ENCODE measurements around the gene DAAM1. TPM values are rescaled to one million over a fixed set of nuclear protein-coding genes. Genes with fewer than 3 reads are reported as not detected.

DAAM1 gene
- total and polyA plus RNA-seq, 12 donors: 22.8 to 102 (median 75.2) TPM

DNA sequence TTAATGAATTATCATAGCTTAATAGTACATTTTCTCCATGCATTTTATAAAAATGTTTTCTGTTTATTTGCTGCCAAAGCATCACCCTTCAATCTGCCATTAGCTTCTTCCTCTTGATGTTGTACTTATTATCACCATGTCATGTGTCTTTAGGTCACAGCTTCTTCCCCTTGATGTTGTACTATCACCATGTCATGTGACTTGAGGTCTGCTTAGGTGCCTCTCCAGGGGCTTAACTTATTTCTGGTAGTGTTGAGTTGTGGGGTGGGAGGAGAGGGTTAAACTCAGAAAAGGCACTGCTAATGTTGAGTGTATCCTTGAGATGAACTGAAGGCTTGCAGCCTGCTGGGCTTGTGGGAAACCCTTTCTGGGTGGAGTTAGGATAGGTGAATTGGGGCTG is 87.8 kb downstream of the DAAM1 start:
- peaks cover 0 to 5% (median 0%) of the 10 kb centered on the region in 9 donors for H3K36me3 ChIP-seq
- peaks cover 2 to 64% (median 42%) of the 10 kb centered on the region in 9 donors for H3K4me1 ChIP-seq
- ATAC-seq: no peak
- H3K4me3 ChIP-seq: no peak overlapping the region
- H3K27ac ChIP-seq: peak overlapping the region in 6 of 10 donors; percentile 4 to 71 (median 52)
- no peak for DNase-seq
- no peaks in the 10 kb centered on the region for H3K9me3 ChIP-seq
- TF ChIP-seq CTCF (IDR thresholded peaks at IDR 0.05): no peak
- no peaks in the 10 kb centered on the region for H3K27me3 ChIP-seq
- intact Hi-C loops (cut with DNase I): no loop called here

GRCh38 chr14:59277659-59278058 is 89.2 kb downstream of the DAAM1 start:
- intact Hi-C loops (cut with DNase I): no loop called here
- peaks cover 2 to 78% (median 48%) of the 10 kb centered on the region in 9 donors for H3K4me1 ChIP-seq

GRCh38 chr14:59278111-59278510 is 89.6 kb downstream of the DAAM1 start:
- H3K9me3 ChIP-seq: no peaks in the 10 kb centered on the region
- intact Hi-C loops (cut with DNase I): no loop called here
- H3K4me3 ChIP-seq: no peak overlapping the region
- WGBS, 2 donors: 40 to 41% methylated on average over 2 of the region's 2 CpGs
- DNase-seq (no peak), ATAC-seq (peak in 1 of 8 donors; percentile 41)
- H3K27ac ChIP-seq: peak overlapping the region in 3 of 10 donors; percentile 9 to 55 (median 41)
- H3K4me1 ChIP-seq: peaks cover 2 to 79% (median 48%) of the 10 kb centered on the region in 9 donors
- H3K36me3 ChIP-seq: peaks cover 0 to 5% (median 0%) of the 10 kb centered on the region in 9 donors
- H3K27me3 ChIP-seq: no peaks in the 10 kb centered on the region
- no peak for TF ChIP-seq CTCF (IDR thresholded peaks at IDR 0.05)

More at GRCh38 chr14:59277659-59278058, 89.2 kb downstream of the DAAM1 start:
- no peak for TF ChIP-seq CTCF (IDR thresholded peaks at IDR 0.05)
- ATAC-seq: no peak
- peaks cover 0 to 5% (median 0%) of the 10 kb centered on the region in 9 donors for H3K36me3 ChIP-seq
- no peak for DNase-seq
- H3K9me3 ChIP-seq: no peaks in the 10 kb centered on the region
- WGBS, 2 donors: 88 to 90% methylated on average over 2 of the region's 2 CpGs
- H3K27ac ChIP-seq: peak overlapping the region in 1 of 10 donors; percentile 41
- H3K27me3 ChIP-seq: no peaks in the 10 kb centered on the region
- no peak overlapping the region for H3K4me3 ChIP-seq

GRCh38 chr14:59280961-59281360 is 92.5 kb downstream of the DAAM1 start:
- no peak for TF ChIP-seq CTCF (IDR thresholded peaks at IDR 0.05)
- ATAC-seq: no peak
- H3K27me3 ChIP-seq: no peaks in the 10 kb centered on the region
- intact Hi-C loops (cut with DNase I): no loop called here
- peaks cover 0 to 13% (median 0%) of the 10 kb centered on the region in 11 donors for H3K9me3 ChIP-seq
- WGBS, 2 donors: 81 to 83% methylated on average over 5 of the region's 5 CpGs
- no peak overlapping the region for H3K4me3 ChIP-seq
- H3K36me3 ChIP-seq: peaks cover 0 to 5% (median 0%) of the 10 kb centered on the region in 9 donors
- no peak overlapping the region for H3K27ac ChIP-seq
- H3K4me1 ChIP-seq: peaks cover 0 to 66% (median 29%) of the 10 kb centered on the region in 9 donors
- DNase-seq: no peak
